Measurements from ENCODE around the gene SLC35F1.

- TF ChIP-seq, protein P1, sequence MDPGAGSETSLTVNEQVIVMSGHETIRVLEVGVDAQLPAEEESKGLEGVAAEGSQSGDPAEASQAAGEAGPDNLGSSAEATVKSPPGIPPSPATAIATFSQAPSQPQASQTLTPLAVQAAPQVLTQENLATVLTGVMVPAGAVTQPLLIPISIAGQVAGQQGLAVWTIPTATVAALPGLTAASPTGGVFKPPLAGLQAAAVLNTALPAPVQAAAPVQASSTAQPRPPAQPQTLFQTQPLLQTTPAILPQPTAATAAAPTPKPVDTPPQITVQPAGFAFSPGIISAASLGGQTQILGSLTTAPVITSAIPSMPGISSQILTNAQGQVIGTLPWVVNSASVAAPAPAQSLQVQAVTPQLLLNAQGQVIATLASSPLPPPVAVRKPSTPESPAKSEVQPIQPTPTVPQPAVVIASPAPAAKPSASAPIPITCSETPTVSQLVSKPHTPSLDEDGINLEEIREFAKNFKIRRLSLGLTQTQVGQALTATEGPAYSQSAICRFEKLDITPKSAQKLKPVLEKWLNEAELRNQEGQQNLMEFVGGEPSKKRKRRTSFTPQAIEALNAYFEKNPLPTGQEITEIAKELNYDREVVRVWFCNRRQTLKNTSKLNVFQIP (CRISPR knock-in tag; IDR thresholded peaks at IDR 0.05; ENCODE audit: borderline replicate concordance, low read depth), result no peak
- TF ChIP-seq TCF4 (CRISPR knock-in tag; IDR thresholded peaks at IDR 0.05; ENCODE audit: borderline replicate concordance) (no peak), CREB5 (CRISPR knock-in tag; IDR thresholded peaks at IDR 0.05; ENCODE audit: low read depth) (no peak), RARB (CRISPR knock-in tag; IDR thresholded peaks at IDR 0.05) (no peak), ZFP3 (CRISPR knock-in tag; IDR thresholded peaks at IDR 0.05) (no peak), ZFP30 (CRISPR knock-in tag; IDR thresholded peaks at IDR 0.05) (no peak), ZNF70 (CRISPR knock-in tag; IDR thresholded peaks at IDR 0.05) (no peak)
Measured at GRCh38 chr6:118123503-118124037, 216.5 kb downstream of the SLC35F1 start.
